Esophagus muscularis mucosa (tissue), 3 donors: ENCODE results near the gene ITGAL.

ENCODE experiments used
- EP300 ChIP-seq: sonication (generic); formaldehyde crosslinking; IDR thresholded peaks from one replicate; pipeline ENCODE4 v1.6.1; 2017; ENCODE audit warnings: antibody characterized with exemption
- TF ChIP-seq, protein P1 (sequence below), 3 experiments: fragments of 200-600 bp in 2 of 3; fragments of 450-650 bp in 1 of 3; sonication (generic) in 2 of 3; IDR thresholded peaks; one replicate each; pipeline ENCODE4 v1.5.1; 2017 to 2019; ENCODE audit warnings: antibody characterized with exemption in 3 of 3, mild to moderate bottlenecking in 2 of 3, moderate library complexity in 1 of 3

DNA sequence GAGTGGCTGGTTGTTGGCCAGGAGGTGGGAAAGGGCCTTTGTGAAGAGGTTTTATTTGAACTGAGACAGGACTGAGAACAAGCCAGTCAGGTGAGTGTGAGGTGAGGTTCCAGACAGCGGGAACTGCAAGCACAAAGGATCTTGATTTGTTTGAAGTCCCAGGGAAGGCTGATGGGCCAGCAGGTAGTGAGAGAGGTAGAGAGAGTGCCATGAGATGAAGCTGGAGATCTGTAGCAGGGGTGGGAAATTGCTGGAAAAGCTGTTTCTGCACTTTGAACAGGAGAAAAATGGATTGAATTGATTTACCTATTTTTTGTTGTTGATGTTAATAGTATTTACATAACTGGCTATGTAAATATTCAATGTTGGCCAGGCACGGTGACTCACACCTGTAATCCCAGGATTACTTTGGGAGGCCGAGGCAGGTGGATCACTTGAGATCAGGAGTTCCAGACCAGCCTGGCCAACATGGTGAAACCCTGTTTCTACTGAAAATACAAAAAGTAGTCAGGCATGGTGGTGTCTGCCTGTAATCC lies 35.0 kb upstream of the ITGAL start:
- no peak for TF ChIP-seq EP300
- TF ChIP-seq, protein P1, sequence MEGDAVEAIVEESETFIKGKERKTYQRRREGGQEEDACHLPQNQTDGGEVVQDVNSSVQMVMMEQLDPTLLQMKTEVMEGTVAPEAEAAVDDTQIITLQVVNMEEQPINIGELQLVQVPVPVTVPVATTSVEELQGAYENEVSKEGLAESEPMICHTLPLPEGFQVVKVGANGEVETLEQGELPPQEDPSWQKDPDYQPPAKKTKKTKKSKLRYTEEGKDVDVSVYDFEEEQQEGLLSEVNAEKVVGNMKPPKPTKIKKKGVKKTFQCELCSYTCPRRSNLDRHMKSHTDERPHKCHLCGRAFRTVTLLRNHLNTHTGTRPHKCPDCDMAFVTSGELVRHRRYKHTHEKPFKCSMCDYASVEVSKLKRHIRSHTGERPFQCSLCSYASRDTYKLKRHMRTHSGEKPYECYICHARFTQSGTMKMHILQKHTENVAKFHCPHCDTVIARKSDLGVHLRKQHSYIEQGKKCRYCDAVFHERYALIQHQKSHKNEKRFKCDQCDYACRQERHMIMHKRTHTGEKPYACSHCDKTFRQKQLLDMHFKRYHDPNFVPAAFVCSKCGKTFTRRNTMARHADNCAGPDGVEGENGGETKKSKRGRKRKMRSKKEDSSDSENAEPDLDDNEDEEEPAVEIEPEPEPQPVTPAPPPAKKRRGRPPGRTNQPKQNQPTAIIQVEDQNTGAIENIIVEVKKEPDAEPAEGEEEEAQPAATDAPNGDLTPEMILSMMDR (IDR thresholded peaks at IDR 0.05) = no peak
